HK-2 (cell line): ENCODE data around the gene RFC3.

Source experiments
- DNase-seq: peaks from one replicate; pipeline ENCODE4 v3.0.0-alpha.2; 2018; ENCODE audit not compliant: unreplicated experiment

Gene RFC3

GRCh38 chr13:33865945-33866344, 48.0 kb downstream of the RFC3 start:
- no peak for DNase-seq

- DNase-seq: no peak
These were observed 49.5 kb downstream of the RFC3 start for GRCh38 chr13:33867472-33867871.

- DNase-seq: no peak
These were observed 50.5 kb downstream of the RFC3 start for GRCh38 chr13:33868343-33868994.

GRCh38 chr13:33869005-33869404, 51.1 kb downstream of the RFC3 start:
- no peak for DNase-seq

- DNase-seq: no peak
These were observed 52.2 kb downstream of the RFC3 start for GRCh38 chr13:33870046-33870668.

- DNase-seq: no peak
These were observed 53.5 kb downstream of the RFC3 start for GRCh38 chr13:33871207-33872004.

- no peak for DNase-seq
These were observed 54.0 kb downstream of the RFC3 start for GRCh38 chr13:33872005-33872351.

GRCh38 chr13:33873251-33873908, 55.4 kb downstream of the RFC3 start:
- no peak for DNase-seq

GRCh38 chr13:33874871-33875270, 56.9 kb downstream of the RFC3 start:
- no peak for DNase-seq

GRCh38 chr13:33875618-33876401, 57.9 kb downstream of the RFC3 start:
- DNase-seq: no peak

GRCh38 chr13:33876716-33877394, 58.9 kb downstream of the RFC3 start:
- DNase-seq: no peak

- DNase-seq: no peak
These were observed 61.2 kb downstream of the RFC3 start for GRCh38 chr13:33879118-33879517.

- DNase-seq: no peak
These were observed 64.9 kb downstream of the RFC3 start for GRCh38 chr13:33882804-33883203.

GRCh38 chr13:33884531-33885220, 66.7 kb downstream of the RFC3 start:
- DNase-seq: no peak
